MV-4-11 (cell line): ENCODE results near the gene SMC4.
"Not testable (repeated sequence)": the region's sequence is repeated elsewhere in the genome, so short reads cannot be mapped to it uniquely, and the experiment has no call there.

Experiments used
- DNase-seq: peaks from one replicate; lab custom pipeline; 2025; lab: John Stamatoyannopoulos, UW

SMC4 gene

DNA sequence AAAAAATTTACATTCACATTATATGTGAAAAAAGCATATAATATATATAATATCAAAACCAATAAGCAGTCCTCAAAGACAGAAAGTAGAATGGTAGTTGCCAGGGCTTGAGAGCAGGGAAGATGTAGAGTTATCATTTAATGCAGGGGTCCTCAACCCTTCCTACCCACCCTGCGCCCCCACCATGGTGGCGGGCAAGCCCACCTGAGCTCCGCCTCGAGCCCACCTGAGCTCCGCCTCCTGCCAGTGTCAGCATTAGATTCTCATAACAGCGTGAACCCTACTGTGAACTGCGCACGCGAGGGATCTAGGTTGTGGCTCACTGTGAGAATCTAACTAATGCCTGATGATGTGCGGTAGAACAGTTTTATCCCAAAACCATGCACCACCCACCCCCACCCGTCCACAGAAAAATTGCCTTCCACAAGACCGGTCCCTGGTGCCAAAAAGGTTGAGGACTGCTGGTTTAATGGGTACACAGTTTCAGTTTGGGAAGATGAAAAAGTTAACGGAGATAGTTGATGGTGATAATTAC is 47.1 kb downstream of the SMC4 start:
- DNase-seq: no peak

DNA sequence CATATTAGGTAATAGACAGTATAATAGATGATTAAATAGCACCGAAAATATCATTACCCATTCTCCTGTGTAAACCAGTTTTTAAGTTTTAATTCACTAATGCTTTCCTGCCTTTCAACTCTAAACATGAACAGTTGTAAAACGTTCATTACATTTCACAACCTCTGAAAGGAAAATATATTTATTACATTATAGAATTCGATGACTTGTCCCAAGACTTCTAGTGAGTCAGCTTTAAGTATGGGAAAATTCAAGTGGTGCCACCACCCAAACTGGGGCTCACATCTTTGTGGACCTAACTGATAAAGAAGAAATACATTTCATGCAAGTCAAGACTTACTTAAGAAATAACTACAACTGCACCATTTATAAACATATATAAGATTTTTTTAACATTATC is 48.1 kb downstream of the SMC4 start:
- no peak for DNase-seq

DNA sequence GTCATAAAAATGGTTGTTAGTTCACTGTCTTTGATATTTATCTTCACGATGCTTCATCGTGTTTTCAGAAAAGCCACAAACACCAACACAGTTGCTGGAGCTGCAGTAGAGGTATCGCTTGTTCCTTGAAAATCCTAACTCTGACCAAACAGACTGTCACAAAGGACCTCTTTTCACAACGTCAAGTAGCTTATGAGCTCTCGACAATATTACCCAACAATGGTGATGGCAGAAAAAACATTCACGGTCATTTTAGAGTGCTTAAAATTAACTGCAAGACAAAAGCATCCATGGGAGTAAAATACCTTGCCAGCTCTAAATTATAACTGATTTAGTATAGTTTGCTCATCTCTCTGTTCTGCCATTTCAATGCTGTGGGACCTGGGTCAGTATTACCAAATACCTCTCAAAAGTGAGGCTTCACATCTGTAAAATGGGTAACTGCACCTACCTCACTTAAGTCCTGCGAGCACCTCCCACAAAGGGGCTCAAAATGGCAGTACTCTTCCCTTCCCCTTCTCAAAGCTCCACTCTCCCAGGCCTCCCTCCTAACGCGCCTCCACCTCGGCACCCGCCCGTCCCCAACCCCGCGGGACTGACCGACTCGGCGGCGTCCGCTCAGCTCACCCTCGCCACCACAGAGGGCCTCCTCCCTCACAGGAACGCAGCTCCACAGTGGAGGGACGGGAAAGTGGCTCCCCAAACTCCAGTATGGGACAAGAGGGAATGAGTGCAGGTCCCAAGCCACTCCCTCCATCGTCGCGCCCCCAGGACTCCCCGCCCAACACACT is 49.6 kb downstream of the SMC4 start:
- DNase-seq: peak; percentile 56

DNA sequence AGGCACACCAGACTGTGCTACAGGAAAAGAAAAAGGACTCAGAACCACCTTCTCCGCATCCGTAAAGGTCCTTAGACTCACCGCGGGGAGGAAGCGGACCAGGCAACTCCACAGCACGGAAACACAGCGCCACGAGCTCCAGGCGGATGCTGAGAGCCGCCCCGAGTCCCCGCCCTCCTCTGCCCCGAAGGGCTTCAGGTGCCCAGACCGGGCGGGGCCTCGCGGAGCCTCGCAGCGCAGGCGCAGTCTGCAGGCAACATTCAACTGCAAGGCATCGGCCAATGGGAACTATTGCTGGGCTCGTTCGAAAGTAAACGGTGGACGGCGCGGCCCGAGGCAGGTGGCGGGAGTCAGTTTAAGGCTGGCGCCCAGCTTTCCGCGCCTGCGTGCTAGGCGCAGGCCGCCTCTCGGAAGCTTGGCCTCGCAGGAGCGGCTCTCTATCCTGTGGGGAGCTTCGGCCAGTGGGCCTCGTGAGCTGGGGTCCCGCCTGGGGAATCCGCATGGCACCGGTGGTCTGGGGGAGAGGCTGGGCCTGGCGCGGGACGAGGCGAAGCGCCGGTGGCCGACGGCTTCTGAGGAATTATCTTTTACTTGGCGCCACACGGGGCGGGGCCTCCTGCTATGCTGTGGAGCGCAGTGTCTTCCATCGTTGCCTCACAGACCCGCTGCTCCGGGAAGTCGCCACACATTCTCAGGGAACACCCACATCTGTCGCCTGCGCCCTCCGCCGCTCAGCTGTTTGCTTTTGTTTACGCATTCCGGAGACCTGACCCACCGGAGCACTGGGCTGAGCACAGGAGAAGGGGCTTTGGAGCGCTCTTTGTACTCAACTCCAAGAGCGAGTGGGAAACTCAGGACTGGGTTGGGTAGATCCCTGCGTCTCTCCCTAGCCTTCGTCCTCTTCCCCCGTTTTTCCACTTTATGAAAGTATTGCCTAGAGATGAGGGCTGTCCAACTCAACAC is 50.5 kb downstream of the SMC4 start, which contains the start of gene TRIM59:
TRIM59 (minus strand) TSS at position 151 of the 963 bp plus-strand sequence. CDS start 10,603 bp downstream, outside the sequence.
- DNase-seq: peak; percentile 95

DNA sequence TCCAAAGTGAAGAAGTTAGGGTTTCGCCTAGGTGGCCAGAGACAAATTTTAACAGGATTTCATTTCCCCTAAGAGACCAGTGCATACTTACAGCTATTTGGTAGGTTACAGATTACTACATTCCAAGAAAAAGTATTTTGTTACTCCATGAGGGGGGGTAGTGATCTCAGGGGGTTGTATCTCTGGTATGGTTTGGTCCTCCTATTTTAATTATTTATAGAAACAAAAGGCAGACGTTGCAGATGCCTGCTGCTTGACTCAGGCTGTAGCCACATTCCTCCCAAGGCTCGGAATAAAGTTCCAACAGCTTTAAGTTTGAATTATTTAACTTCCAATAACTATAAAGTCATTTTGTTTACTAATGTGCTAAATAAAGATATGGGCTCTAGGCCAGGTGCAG is 51.4 kb downstream of the SMC4 start:
- DNase-seq: no peak

DNA sequence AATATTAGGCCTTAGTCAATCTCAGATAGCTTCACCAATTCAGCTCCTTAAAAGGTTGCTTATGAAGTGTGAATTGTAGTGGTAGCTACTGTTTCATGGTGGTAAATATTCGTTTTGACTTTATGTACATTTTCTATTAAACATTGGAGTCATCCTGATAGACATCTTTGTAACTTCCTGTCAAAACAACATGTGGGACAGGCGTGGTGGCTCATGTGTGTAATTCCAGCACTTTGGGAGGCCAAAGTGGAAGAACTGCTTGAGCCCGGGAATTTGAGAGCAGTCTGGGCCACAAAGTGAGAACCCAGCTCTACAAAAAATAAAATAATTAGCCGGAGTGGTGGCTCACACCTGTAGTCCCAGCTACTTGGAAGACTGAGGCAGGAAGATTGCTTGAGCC is 52.2 kb downstream of the SMC4 start:
- no peak for DNase-seq

DNA sequence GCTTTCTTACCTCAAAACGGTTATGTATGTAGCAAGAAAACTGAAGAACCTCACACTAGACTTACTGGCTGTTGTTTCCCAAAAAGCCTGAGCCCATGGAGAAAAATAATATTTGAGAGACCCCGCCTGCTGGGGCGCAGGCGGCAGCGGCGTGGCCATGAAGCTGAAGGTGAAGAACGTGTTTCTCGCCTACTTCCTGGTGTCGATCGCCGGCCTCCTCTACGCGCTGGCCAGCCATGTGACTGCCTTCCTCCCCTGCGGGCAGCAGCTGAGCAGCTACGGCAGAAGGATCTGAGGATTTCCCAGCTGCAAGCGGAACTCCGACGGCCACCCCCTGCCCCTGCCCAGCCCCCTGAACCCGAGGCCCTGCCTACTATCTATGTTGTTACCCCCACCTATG is 52.8 kb downstream of the SMC4 start:
- DNase-seq: not testable (repeated sequence)

DNA sequence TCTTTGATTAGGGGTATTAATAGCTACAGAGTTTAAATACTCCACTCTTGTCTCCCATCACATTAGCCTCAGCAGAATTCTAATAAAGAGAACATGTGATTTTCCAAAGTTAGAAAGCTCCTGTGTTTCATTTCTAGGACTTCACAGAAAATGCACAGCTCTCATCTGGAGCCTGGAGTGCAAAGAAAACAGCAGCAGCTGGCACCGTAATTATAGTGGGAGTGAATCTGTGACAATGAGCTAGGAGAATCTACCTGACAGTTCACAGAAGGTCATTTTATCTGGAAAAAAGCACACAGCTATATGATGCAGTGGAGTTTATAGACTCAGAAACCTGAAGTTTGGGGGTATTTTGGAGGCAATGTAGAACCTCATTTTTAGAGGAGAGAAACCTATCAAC is 55.5 kb downstream of the SMC4 start:
- DNase-seq: no peak

DNA sequence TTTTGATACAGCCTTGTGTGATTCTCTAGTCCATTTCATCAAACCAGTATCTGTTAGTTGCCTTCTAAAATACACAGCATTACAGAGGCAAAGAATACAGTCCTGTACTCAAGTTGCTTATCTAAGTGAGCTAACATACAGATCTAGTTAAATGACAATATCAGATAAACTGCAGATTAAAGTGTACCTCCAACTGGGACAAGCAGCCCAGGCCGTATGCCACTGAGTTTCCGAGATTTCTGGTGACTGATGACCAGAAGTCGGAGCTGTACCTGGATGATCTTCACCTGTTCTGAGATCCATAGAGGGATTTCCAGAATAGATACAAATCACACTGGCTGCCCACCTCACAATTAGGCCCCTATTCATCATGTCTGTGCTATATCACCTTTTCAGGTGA is 56.4 kb downstream of the SMC4 start:
- DNase-seq: no peak

DNA sequence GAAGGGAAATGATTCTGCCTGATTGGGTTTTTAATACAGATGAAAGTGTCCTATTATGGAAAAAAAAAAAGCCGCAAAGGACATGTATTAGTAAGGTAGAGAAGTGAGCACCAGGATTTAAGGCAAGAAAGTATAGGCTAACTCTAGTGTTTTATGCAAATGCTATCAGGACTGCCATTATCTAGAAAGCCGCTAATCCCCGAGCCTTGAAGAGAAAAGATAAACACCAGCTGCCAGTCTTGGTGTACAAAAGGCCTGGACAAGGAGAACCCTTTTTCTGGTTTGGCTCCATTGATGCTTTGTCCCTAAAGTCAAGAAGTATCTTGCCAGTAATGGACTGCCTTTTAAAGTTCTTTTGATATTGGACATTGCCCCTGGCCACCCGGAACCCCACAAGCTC is 58.7 kb downstream of the SMC4 start:
- DNase-seq: no peak

DNA sequence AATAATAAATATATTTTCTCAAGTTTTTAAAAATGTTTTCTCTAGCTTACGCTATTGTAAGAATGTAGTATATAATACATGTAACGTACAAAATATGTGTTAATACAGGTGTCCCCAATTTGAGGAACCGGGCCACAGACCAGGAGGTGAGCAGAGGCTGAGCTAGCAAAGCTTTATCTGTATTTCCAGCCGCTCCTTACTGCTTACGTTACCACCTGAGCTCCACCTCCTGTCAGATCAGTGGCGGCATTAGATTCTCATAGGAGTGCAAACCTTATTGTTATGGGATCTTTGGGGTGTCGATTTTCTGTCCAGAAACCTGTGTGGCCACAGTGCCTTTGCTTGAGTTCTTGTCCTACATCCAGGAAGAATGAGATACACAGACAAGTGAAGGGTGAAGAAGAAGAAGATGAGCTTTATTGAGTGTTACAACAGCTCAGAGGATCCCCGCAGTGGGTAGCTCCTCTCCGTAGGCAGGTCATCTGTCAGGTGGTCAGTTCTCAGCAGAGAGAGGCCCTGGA is 60.1 kb downstream of the SMC4 start:
- DNase-seq: no peak

DNA sequence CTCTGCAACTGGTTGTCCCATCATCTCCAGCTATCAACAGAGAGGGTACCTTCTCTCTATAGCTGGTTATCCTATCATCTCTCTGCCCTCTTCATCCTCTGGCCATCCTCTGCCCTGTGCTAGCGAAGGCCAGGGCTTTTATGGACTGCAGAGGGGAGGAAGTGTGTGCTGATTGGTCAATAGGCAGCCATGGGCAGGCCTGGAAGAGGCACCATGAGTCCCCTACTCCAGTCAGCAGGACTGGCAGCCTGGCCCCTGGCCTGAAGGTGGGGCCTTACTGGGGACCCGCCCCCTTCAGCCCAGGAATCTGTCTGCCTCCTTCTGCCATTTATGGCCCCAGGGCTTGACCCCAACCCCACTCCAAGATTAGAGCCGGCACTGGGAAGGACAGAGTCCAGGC is 60.6 kb downstream of the SMC4 start:
- DNase-seq: no peak

DNA sequence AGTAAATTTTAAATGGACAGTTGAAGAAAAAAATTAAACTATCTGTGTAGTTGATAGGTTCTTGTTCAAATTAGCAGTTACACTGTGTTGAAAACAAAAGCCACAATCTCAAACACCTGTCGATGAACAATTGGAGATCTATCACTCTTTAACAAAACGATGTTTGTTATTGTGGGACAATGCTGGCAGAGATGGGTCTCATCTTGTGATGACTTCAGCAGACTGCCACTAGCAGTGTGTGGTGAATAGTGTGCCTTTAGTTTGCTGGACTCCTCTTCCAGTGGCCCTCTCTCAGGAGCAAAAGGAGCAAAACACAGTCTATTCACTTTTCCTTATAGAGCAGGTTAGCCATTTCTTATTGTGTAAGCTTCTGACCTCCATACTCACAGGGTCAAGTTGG is 64.9 kb downstream of the SMC4 start:
- DNase-seq: no peak

DNA sequence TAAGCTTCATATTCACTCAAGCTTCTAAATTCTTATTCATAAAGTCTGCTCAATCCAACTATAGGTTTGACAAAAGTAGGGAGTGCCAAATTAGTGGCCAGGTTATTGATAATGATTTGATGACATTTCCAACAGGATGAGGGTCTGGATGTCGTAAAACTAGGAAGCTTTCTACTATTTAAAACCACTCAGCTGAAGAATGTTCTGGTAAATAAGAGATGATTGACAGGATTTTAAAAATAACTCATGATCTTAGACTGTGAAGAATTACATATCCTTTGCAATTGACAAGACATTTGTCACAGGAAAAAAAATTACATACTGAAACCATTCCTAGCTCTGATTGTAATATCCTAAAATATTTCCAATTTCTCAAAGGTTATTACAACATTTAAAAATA is 65.5 kb downstream of the SMC4 start:
- DNase-seq: no peak

DNA sequence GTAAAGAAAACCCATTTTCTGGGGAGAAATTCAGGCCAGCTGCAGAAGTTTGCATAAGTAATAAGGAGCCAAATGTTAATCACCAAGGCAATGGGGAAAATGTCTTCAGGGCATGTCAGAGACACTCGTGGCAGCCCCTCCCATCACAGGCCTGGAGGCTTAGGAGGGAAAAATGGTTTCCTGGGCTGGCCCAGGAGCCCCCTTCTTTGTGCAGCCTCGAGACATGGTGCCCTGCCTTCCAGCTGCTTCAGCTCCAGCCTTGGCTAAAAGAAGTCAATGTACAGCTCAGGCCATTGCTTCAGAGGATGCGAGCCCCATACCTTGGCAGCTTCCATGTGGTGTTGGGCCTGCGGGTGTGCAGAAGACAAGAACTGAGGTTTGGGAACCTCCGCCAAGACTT is 70.7 kb downstream of the SMC4 start:
- no peak for DNase-seq

DNA sequence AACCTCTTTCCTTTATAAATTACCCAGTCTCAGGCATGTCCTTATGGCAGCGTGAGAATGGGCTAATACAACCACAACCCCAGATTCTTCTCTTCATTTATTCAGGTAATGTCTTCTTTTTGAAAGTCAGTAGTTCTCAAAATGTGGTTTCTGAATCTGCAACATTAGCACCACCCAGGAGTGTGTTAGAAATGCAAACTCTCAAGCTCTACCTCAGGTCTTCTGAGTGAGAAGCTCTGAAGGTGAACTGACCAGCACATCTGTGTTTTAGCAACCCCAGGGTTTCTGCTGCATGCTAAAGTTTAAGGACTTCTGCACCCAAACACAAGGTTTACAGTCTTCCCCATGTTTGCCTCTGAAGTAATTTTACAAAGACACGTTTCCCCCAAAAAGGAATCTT is 72.4 kb downstream of the SMC4 start:
- no peak for DNase-seq

DNA sequence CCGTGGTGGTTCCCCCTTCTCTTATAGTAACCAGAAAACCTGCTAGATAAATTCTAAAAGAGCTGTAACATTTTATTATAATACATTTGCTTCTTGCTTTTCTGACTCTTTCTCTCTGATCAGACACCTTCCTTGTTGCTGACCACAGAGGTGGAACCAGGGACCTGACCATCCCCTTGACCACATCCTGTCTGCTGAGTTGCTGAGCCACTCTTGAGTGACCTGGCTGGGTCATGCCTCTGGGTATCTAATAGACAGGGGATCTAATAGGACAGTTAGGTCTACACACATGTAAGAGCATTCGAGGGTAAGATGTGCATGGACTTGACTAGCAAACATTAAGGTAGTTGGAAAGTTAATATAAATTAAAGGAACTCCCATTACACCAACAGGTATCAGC is 72.9 kb downstream of the SMC4 start:
- no peak for DNase-seq

DNA sequence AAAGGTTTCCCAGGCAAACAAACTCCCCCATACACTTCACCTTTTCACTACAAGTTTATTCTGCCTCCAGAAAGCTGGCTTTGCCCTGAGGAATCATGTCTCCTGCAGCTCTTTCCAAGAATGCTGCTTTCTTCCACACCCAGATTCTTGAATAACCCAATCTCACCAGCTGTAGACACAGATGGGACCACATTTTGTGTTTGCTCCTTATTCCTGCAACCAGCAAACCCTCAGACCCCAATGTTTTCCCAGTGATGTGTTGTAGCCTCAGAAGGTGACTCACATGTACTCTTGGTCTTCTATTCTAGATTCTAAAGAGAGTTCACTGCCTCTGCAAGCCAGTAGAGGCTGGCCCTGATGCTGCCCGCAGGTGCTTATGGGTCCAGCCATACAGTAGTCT is 73.8 kb downstream of the SMC4 start:
- DNase-seq: no peak

DNA sequence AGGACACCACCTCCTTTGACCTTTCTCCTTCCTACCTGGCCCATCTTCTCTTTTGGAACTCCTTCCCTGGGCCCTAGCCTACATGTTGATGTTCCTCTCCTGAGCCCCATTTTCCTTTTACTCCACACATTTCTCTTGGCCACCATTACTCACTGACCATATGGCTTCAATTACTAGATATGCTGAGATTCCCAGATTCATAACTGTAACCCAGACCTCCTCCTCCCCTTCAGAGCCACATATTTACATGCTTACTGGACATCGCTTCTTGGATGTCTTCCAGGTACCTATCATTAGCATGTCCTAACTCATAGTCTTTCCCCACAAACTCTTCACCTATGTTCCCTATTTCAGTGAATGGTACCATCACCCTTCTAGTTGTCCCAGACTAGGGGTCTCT is 74.5 kb downstream of the SMC4 start:
- DNase-seq: no peak

DNA sequence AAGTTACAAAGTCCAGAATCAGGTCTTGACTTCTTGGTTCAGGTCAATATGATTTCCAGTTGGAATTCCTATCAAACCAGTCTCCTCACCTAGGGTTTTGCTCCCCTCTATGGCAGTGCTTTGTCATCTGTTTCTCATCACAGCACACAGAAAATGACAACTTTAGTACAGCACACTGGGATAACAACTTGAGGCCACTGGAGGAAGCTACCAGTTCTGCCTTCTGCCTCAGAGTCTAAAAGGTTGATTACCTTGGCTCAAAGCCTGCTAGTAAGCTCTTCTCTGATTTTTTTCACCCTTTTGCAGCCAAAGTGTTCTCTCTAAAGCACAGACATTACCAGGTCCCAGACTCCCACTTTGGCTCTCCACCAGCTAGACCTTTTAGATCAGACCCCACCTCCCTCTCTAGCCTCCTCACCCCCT is 75.0 kb downstream of the SMC4 start:
- no peak for DNase-seq

DNA sequence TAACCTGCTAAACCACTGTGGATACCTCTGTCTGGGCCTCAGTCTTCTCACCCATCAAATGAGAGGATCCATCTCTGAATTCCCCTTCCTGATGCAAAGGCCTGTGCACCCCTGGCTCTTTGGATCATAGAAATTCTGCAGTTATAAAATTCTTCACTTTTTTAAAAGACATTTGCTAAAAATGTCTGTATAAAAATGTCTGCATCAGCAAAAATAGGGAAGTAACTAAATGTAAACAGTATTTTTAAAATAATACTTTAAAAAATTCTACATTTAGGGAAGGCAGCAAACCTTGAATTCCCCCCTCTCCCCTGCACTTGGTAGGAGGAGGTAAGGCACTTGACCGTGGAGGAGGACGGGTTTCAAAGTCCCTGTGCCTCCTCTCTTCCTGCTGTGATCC is 75.7 kb downstream of the SMC4 start:
- no peak for DNase-seq

DNA sequence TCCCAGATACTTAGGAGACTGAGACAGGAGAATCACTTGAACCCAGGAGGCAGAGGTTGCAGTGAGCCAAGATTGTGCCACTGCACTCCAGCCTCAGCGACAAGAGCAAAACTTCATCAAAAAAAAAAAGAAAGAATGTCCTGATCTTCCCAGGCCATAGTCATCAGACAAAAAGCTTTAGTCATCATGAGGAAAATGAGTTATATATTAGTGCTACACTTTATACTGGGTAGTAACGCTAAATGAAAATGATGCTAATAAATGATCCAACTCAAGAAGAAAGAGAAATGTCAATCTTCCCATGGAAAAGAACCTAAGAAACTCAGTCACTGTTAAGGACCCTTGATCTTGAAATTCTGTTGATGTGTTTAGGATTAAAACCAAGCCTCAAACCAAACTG is 76.4 kb downstream of the SMC4 start:
- no peak for DNase-seq

DNA sequence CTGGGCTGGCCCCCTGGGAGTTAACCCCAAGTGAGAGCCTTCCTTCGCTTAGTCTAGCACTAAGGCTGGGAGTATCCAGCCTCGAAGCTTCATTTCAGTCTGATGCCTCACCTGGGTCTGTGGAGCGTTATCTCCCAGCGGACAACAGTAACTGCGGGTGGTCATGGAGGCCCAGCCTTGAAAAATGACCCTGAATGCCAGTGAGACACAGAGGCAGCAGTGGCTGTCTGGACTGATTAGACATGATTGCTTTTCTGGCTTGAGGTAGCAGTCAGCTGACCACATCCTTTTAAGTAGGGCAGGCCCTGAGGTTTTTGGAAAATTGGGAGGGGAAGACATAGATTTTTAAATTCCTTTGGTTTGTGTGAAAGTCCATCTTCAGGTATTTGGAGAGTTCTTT is 78.3 kb downstream of the SMC4 start:
- DNase-seq: no peak
